HG03342 (cell line): ENCODE measurements around the gene SPRY1.

ENCODE experiments used
- ATAC-seq: cut with Tn5 transposase; IDR thresholded peaks from one replicate; pipeline ENCODE4 v1.9.1; 2021; ENCODE audit warnings: mild to moderate bottlenecking, moderate library complexity; ENCODE audit not compliant: unreplicated experiment

The SPRY1 gene

DNA sequence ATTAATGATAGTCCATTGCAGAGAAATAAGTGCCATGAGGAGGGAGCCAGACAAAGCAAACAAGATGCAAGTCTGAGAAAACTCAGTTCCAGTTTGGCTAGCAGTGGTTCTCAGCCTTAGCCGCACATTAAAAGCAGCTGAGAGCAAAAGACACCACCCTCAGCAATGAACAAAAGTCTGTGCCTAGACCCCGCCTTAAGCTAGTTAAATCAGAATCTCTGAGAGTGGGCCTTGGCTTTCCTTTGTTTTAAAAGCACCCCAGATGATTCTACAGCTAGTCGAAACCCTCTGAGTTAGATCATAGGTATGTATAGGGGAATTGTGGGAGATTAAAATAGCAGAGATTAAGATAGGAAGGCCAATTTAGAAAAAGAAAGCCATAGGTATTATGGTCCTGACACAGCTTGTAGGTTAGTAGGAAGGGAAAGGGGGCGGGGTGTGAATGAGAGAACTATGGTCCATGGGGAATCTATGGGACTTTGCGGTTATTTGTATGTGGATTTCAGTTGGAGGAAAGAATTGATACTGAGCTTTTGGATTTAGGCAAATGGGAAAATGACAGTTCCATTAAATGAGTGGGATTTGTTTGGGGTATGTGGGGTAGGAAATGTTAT is 12.0 kb downstream of the SPRY1 start:
- no peak for ATAC-seq

DNA sequence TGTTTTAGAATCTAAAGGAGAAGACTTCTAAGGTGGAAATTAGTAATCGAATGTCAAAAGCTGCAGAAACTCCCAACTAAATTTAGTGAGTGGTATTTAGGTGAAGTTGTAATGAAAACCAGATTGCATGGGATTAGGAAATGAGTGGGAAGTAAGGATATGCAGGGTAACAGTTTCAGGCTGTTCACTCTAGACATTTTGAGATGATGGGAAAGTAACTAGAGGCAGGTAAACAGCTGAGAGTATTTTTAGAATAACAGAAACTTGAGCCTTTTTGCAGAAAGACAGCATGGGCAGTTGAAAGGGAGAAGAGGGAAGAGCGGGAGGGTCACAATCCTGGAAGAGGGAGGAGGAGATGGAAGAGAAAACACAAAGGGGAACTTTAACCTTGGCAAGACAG is 12.7 kb downstream of the SPRY1 start:
- ATAC-seq, result no peak

DNA sequence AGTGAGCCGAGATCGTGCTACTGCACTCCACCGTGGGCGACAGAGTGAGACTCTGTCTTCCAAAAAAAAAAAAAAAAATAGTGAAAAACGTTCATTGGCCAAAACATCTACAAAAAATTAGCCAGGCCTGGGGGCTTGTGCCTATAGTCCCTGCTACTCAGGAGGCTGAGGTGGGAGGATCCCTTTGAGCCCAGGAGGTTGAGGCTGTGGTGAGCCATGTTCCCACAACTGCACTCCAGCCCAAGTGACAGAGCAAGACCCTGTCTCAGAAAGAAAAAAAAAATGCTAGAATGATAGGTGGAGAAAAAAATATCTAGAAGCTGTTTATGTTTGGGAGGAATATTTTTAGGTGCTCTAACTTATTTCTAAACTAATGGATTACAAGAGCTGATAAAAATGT is 14.9 kb downstream of the SPRY1 start:
- ATAC-seq, result no peak

DNA sequence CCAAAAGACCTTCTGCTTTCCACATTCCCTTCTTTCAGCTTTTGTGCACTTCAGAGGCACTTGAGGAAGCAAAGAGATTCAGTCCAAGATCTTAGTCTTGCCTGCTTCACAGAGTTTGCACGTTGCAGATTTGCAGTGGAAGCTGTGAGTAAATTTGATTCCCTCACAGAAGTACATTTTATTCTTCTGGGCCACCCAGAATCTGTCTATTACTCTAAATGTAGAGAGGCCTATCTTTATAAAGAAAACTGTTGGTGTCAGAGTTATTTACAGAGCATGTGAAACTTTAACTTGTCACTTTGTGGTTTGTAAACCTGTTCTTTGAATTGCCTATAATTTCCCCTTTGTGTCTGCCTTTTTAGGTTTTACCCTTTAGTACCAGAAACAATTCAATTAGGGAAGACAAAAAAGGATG is 15.5 kb downstream of the SPRY1 start:
- ATAC-seq, result peak; percentile 79

DNA sequence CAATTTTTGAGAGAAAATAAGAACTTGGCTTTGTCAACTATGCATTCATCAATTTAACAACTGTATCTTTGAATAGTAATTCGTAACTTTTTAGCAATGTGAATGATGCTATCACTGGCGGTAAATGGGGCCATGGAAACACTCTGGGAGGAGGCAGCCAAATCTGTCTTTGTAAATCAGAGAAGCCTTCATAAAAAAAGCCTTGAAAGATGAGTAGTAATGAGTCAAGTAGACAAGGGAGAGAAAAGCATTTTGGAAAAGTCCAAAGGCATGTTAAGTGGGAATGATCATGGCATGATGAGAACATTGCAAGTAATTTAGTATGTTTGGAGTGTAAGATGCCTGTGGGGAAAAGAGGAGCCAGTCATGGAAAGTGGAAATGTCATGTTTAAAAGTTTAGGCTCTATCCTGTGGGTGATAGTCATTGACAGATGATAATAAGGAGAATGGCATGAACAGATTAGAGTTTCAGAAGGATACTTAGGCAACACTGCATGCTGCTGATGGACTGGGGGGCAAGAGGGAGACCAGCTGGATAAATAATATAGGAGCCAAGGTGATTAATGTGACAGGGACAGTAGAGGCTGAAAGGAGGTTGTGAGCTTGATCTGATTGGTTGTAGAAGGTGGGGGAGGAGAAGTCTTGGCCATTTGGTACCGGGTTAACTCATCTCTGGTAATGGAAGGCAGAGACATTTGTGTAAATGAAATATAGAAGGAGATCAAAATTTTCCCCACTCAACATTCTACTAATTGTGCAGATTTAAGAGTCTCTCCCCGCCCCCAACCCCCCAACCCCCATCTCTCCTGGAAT is 16.3 kb downstream of the SPRY1 start:
- peak; percentile 15 for ATAC-seq

DNA sequence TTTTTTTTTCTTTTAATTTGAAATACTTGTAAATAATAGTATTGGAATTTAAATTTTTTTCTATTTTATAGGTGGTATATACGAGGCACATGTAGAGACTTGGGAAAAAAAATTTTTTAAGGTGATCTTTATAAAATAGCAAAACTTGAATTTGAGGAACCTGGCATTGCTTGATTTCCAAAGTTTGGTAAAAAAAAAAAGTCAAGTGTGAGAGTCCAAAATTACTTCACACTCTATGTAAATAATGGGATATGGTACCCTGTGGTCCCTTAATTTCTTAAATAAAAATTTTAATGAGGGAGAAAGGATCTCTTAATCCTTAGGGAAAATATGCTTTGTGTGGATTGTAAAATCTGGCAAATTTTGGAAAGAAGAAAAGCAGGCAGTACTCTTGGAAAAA is 19.0 kb downstream of the SPRY1 start:
- no peak for ATAC-seq

DNA sequence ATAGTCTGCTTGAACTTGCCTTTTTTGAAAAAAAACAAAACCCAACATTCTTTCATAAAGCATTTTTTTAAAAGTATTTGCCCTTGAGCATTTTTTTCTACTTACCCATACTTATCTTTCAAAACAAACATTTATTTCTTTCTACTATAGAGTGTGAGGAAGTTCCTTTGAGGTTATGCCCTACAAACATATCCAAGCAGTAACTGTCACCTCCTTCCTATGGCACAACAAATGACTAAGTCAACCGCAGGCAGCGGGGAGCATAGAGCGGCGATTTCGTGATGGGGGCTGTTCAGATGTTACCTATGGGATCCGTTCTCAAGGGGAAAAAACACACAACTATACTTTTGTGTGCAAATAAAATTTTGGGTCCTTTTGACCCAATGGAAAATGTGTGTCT is 19.4 kb downstream of the SPRY1 start:
- ATAC-seq, result peak; percentile 32

DNA sequence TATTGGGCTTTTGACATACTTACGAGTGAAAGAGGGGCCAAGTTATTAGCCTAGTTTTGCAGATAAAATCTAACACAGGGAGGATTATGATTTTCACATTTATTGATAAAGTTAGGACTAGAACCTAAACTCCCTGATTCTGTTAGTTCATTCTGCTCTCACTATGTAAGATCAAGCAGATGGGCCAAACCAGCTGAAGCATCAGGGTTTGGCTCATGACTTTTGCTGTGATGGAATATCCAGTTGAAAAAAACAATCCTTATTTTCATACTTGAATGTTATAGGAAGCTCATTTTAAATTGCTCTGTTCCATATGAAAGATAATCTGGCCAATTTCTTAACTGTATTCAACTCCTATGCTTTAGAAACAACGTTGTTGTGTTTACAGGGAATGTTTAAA is 21.2 kb downstream of the SPRY1 start:
- no peak for ATAC-seq

DNA sequence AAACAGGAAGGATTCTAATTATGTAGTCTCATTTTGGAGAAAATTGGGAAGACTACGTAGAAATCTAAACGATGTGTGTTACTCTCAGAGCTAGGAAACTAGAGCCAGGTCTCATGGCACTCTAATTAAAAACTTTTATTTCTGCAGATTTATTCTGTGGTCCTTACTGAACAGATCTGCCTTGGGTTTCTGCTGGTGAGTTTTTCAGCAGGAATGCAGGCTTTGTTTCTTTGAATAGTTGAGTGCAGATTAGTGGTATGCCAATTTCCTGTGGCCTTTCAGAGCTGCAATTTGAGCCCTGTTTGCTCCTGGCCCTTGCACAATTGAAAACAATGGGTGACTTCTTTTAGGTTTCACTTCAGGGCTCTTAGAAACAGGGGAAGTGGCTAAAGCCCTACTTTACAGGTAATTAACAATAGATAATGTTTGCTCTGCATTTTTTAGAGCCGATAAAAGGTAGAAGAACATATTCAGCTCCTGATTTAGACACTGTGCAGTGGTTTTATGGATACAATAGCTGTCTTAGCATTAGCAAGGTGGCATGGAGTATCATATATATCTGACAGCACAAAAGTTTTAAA is 21.8 kb downstream of the SPRY1 start:
- ATAC-seq, result peak; percentile 71

DNA sequence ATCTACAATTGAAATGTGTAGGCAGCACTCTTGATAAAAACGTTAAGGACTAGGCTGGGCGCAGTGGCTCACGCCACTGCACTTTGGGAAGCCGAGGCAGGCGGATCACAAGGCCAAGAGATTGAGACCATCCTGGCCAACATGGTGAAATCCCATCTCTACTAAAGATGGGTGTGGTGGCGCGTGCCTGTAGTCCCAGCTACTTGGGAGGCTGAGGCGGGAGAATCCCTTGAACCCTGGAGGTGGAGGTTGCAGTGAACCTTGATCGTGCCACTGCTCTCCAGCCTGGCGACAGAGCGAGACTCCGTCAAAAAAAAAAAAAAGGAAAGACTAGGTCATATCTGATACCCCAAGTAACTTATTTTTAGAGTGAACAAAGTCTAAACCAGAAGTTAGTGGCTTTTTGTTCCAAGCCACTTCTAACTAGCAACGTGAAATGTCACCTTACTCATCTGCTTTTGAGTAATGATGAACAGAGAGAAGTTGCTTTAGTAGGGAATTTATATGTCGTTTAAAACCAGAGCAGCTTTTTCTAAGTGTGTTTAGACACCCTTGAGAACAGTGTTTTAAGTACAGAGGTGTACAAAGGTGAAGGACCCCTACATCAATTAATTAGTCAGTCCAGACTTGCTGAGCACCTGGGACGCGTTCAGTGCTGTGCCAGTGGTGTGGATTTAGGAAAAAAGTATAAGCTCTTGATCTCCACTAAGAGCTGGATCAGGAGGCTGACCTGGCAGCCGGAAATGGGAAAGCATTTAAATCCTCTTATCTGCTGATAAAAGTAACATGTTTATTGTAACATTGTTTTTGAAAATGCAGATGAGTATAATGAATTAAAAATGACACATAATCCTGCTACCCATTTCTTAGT is 23.5 kb downstream of the SPRY1 start:
- no peak for ATAC-seq

DNA sequence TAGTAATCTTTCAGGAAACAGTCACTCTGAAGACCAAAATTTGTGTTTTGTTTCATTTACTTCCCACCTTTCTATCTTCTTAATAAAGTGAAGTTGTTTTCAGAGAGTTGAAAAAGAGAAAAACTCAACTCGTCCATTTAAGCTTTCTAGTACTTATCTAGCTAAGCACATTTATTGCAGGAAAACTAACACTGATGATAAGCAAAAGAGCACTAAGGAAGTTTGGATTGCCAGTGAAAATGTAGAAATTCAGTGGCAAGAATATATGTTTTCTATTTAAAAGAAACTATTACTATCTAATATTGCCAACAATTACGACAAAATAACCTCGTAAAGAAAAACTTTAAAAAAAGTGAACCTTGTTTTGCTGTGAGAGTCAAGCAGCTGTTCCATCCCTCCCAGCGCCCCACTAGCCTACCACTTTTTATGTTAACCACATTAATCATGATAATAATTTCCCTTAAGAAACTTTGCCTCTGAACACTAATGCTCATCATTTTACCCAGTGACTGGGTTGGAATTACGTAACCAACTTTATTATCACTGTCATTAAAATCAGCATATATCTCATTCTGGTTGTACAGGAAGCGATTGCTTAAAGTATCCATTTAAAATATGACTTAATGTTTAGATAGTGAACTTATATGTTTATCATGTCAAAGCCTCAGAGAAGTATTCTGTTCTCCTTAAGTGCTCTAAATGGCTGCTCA is 24.8 kb downstream of the SPRY1 start:
- ATAC-seq, result no peak

DNA sequence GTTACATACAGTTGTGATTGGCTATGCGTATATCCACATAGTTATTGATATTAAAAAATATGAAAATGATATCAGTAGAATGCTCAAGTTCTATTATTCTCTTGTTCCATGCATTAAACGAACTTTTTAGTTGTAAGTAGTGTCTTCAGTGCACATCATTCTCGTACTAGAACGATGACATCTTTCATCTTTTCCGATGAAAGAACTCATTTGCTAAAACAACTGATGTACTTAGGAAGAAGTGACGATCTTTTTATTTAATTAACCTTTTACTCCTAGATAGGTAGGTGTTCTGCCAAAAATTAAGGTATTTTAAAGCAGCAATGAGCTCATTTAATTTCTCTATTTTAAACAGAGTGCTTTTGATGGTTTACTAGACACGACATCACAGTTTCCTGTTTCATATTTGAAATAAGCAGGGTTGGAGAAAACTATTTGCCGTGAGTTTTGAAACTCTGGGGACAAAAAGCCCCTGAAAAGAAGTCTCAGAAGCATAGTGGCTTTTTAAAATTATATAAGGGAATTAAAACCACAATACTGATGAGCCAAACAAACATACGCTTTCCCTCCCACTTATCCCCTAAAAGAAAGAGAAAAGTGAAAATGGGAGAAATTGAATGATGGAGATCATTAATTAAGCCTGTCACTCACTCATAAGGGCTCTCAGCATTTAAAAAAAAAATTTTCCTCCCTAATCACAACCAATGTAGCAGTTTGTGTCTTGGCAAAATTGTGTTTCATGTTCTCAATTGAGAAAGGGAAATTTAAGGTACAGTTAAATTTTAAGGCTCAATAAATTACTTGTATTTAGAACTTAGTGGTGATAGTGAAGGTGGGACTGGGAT is 25.6 kb downstream of the SPRY1 start:
- ATAC-seq, result no peak

DNA sequence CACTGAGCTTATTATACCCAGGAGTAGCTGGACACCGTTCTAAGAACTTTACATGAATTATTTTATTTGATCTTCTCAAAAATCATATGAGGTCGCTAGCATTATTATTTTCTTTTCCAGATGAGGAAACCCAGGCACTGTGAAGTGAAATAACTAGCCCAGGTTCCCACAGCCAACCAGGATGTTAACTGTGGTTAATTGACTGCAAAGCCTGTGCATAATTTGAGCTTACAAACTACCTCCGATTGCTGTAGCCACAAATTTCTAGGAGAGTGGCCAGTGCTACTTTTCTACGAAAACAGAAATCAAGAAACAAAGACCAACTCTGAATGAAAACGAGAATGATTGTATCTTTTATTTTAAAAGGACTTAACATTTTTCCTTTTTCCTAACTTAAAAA is 27.2 kb downstream of the SPRY1 start:
- ATAC-seq, result no peak

DNA sequence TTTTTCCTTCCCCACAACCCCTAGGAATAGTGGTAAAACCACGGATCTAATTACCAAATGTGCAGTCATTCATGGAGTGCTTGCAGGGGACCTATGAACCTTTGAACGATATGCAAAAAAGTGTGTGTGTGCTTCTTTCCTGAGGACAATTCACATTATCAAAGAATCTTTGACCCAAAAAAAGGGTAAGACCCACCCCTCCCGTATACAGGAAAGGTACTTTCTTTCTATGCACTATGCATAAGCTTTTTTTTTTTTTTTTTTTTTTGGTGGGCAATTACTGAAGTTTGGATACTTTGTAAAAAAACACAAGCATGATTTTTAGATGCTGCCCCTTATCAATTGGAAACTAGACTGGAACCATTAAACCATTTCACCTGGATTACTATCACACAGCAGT is 31.4 kb downstream of the SPRY1 start:
- ATAC-seq, result no peak

DNA sequence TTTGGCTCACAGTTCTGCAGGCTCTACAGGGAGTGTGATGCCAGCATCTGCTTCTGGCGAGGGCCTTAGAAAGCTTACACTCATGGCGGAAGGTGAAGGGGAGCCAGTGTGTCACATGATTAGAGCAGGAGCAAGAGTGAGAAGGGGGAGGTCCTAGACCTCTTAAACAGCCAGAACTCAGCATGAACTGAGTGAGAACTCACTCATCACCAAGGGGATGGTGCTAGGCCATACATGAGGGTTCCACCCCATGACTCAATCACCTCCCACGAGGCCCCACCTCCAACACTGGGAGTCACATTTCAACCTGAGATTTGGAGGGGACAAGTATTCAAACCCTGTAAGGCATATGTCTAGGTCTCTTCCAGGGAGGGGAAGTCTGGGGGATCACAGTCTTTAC is 33.4 kb downstream of the SPRY1 start:
- no peak for ATAC-seq

DNA sequence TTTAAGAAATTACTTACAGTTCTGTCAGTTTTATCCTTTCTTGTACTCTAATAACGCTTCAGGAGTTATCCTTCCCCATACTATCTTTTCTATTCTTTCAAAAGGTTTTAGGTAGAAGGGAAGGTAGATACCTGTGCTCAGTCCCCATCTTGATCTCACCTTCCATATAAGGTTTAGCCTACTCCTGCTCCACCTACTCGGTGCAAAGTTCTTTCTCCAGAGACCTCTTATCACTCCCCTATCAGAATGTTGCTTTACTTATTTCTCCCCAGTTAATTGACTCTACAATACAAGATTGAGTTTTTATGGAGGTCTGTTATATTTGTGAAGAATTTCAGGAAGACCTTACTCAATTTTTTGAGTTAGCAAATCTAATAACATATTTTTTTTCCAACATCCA is 33.9 kb downstream of the SPRY1 start:
- ATAC-seq, result no peak

DNA sequence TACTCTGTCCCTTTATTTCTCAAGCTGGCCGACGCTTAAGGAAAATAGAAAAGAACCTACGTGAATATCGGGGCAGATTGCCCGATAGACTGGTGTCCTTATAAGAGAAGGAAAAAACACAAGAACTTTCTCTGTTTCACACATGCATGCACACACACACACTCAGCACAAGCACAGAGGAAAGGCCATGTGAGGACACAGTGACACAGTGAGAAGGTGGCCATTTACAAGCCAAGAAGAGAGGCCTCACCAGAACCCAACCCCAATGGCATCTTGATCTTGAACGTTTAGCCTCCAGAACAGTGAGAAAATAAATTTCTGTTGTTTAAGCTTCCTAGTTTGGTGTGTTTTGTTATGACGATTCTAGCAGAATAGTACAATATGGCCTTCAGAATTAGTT is 37.0 kb downstream of the SPRY1 start:
- no peak for ATAC-seq

DNA sequence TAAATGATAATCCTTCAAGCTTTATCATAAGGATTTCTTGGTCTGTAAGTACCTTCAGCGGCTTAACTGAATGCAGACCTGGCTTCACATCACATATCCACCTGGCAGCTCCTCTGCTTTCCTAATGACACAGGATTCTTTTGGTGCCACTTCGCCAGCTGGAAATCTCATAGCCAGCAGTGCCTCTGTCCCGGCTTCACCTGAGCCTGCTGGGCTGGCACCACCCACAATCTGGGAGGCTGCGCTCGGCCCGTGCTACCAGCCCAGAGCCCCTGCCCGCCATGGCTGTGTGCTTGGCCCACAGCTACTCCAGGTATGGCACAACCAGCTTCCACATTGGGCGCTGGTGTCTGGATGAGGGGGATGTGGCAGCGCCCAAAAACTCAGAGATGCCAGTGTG is 37.4 kb downstream of the SPRY1 start:
- no peak for ATAC-seq

DNA sequence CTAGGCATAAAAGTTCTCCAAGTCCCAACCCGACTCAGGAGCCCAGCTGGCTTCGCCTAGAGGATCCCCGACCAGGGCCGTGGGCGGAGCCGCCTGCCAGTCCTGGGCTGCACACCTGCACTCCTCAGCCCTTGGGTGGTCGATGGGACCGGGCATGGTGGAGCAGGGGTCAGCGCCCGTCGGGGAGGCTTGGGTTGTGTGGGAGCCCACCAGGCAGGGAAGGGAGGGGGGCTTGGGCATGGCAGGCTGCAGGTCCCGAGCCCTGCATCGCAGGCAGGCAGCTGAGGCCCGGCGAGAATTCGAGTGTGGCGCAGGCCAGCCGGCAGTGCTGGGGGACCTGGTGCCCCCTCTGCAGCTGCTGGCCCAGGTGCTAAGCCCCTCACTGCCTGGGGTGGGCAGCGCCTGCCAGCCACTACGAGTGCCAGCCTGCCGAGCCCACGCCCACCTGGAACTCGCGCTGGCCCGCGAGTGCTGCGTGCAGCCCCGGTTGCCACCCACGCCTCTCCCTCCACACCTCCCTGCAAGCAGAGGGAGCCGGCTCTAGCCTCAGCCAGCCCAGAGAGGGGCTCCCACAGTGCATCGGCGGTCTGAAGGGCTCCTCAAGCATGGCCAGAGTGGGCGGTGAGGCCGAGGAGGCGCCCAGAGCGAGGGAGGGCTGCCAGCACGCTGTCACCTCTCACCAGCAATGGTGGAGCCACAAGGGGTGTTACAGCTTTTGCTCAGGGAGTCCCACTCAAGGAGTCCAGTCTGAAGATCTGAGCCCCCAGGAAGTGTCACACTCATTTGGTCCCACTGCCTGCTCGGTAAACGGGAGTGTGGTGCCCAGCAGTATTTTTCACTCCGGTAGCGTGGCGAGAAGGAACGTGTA is 38.9 kb downstream of the SPRY1 start:
- no peak for ATAC-seq
